C4-2B (cell line): ENCODE measurements around the gene RNF40.

Experiments
- ZFX ChIP-seq: fragments of 450-650 bp; IDR thresholded peaks from 2 replicates; pipeline ENCODE4 v1.6.1; 2017
- TF ChIP-seq, protein P1 (sequence below): fragments of 450-650 bp; conservative IDR thresholded peaks from 2 replicates; pipeline ENCODE4 v1.5.1; 2017; ENCODE audit warnings: mild to moderate bottlenecking

DNA sequence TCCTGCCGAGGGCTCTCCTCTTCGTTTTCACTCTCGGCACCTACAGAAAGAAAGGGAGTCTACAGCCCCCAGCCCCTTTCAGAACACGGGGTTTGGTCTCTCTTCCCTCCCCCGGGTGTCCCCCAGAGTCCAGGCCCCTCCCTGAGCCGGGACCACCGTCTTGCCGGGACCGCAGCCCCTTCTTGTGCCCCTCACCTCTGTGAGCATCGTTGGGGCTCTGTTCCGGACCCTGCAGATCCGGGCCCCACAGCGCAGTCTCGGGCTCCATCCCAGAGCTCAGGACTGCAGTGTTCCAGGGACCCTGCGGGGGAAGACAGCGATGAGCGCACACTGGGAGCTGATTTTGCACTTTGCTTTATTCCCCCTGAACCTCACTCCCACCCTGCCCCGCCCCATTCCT lies 22.1 kb downstream of the RNF40 start:
- TF ChIP-seq, protein P1, sequence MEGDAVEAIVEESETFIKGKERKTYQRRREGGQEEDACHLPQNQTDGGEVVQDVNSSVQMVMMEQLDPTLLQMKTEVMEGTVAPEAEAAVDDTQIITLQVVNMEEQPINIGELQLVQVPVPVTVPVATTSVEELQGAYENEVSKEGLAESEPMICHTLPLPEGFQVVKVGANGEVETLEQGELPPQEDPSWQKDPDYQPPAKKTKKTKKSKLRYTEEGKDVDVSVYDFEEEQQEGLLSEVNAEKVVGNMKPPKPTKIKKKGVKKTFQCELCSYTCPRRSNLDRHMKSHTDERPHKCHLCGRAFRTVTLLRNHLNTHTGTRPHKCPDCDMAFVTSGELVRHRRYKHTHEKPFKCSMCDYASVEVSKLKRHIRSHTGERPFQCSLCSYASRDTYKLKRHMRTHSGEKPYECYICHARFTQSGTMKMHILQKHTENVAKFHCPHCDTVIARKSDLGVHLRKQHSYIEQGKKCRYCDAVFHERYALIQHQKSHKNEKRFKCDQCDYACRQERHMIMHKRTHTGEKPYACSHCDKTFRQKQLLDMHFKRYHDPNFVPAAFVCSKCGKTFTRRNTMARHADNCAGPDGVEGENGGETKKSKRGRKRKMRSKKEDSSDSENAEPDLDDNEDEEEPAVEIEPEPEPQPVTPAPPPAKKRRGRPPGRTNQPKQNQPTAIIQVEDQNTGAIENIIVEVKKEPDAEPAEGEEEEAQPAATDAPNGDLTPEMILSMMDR = no peak
- TF ChIP-seq ZFX = no peak
